Tibial nerve (tissue), 4 donors: ENCODE data around the gene LPIN1. TPM values are rescaled to one million over a fixed set of nuclear protein-coding genes. Genes with fewer than 3 reads are reported as not detected.

Experiments used
- DNase-seq, 2 donors: peaks; one replicate each; pipeline ENCODE4 v3.0.0-alpha.2; 2019; ENCODE audit warnings: low spot score in 2 of 2
- H3K27ac ChIP-seq, 4 donors: fragments of 200-600 bp; sonication (generic) in 3 of 4; one replicate each; pipeline ENCODE4 v1.5.1; 2017 to 2019; ENCODE audit warnings: mild to moderate bottlenecking in 1 of 4
- H3K27me3 ChIP-seq, 2 donors: fragments of 200-600 bp; sonication (generic) in 1 of 2; one replicate each; pipeline versions ENCODE4 v1.5.1 to v1.6.0; 2017 to 2019
- H3K36me3 ChIP-seq, 3 donors: fragments of 200-600 bp; sonication (generic); one replicate each; pipeline ENCODE4 v1.5.1; 2018 to 2019
- H3K4me1 ChIP-seq, 4 donors: fragments of 200-600 bp; sonication (generic) in 3 of 4; one replicate each; pipeline ENCODE4 v1.5.1; 2017 to 2019
- H3K4me3 ChIP-seq, 4 donors: fragments of 200-600 bp; sonication (generic) in 3 of 4; one replicate each; pipeline ENCODE4 v1.5.1; 2017 to 2019; ENCODE audit warnings: mild to moderate bottlenecking in 1 of 4, moderate library complexity in 1 of 4
- H3K9me3 ChIP-seq, 4 donors: fragments of 200-600 bp; sonication (generic) in 3 of 4; one replicate each; pipeline ENCODE4 v1.5.1; 2017 to 2019
- CTCF ChIP-seq, 5 experiments: fragments of 200-600 bp in 3 of 5; fragments of 450-650 bp in 2 of 5; sonication (generic) in 3 of 5; IDR thresholded peaks; one replicate each; pipeline ENCODE4 v1.5.1; 2016 to 2019; ENCODE audit warnings: antibody characterized with exemption in 5 of 5, mild to moderate bottlenecking in 3 of 5, moderate library complexity in 2 of 5
- EP300 ChIP-seq, 2 donors: sonication (generic); formaldehyde crosslinking; IDR thresholded peaks; one replicate each; pipeline ENCODE4 v1.6.1; 2017; ENCODE audit warnings: antibody characterized with exemption in 2 of 2, mild to moderate bottlenecking in 1 of 2
- POLR2A ChIP-seq, 2 donors: fragments of 450-650 bp; IDR thresholded peaks; one replicate each; pipeline ENCODE4 v1.6.1; 2017; ENCODE audit warnings: antibody characterized with exemption in 2 of 2, mild to moderate bottlenecking in 2 of 2, moderate library complexity in 2 of 2
- WGBS, 2 donors: methylation state at CpG; one replicate each; pipeline ENCODE4 v1.1.5; 2018; 5-methylcytosine and 5-hydroxymethylcytosine counted together
- total RNA-seq, 4 donors: library from RNA; depleted of rRNA; stranded (reverse); fragments of >200 nt; gene quantifications; one replicate each; pipeline ENCODE4 v1.1.0, GENCODE V29; 2016

Gene LPIN1
- total RNA-seq, 4 donors from 2014 or later: 170 to 202 (median 172) TPM

DNA sequence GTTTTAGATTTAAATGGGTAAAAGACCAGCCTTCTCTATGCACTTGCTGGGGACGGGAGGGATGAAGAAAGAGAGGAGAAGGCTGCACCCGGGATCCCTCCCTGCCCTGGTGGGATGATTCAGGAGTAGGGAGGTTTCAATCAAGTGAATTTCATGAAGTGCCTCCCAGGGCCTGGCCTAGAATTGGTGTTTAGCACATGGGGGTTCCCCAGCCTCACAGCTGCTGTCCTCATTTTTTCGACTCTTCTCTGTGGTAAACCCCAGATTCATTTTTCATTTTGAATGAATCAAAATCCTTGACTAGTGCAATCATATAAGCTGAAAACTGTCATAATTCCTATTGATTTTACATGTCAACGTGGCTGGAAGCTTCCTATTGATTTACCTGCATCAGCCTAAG is 81.1 kb downstream of the LPIN1 start:
- Histone ChIP-seq H3K9me3 (no peaks in the 10 kb centered on the region), H3K27ac (no peak overlapping the region), H3K36me3 (peaks cover 0 to 46% (median 8%) of the 10 kb centered on the region in 3 donors), H3K4me3 (no peak overlapping the region), H3K27me3 (no peaks in the 10 kb centered on the region), H3K4me1 (peaks cover 0 to 43% (median 18%) of the 10 kb centered on the region in 4 donors)
- no peak for TF ChIP-seq CTCF (IDR thresholded peaks at IDR 0.05)
- TF ChIP-seq EP300 (IDR thresholded peaks at IDR 0.05): no peak
- no peak for TF ChIP-seq POLR2A (IDR thresholded peaks at IDR 0.05)
- DNase-seq: no peak
- WGBS, 2 donors: 77 to 81% methylated on average over 4 of the region's 4 CpGs

DNA sequence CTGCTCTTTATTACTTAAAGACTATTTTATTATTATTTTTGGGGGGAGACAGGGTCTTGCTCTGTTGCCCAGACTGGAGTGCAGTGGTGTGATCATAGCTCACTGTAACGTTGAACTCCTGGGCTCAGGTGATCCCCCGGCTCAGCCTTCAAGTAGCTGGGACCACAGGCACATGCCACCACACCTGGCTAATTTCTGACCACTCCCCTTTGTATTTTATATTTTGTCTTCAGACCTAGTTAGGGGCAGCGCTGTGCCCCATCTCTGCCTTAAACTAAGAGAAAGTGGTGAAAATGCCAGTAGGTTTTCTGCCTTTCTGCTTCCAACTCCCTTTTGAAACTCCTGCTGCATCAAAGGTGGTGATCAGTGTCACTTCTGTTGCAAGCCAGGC is 82.5 kb downstream of the LPIN1 start:
- WGBS, 2 donors: 91 to 94% methylated on average over 3 of the region's 3 CpGs
- Histone ChIP-seq H3K27me3 (no peaks in the 10 kb centered on the region), H3K9me3 (no peaks in the 10 kb centered on the region), H3K36me3 (peaks cover 0 to 32% (median 8%) of the 10 kb centered on the region in 3 donors), H3K4me3 (no peak overlapping the region), H3K4me1 (peaks cover 0 to 43% (median 18%) of the 10 kb centered on the region in 4 donors), H3K27ac (peak overlapping the region in 3 of 4 donors; percentile 42 to 80 (median 75))
- DNase-seq: no peak
- TF ChIP-seq POLR2A (IDR thresholded peaks at IDR 0.05): no peak
- TF ChIP-seq EP300 (IDR thresholded peaks at IDR 0.05): no peak
- TF ChIP-seq CTCF (IDR thresholded peaks at IDR 0.05): no peak

GRCh38 chr2:11829324-11829946 is 83.0 kb downstream of the LPIN1 start:
- TF ChIP-seq CTCF (IDR thresholded peaks at IDR 0.05) (peak; percentile 22 to 48 (median 35)), POLR2A (IDR thresholded peaks at IDR 0.05) (no peak)
- Histone ChIP-seq H3K27ac (peak overlapping the region; percentile 21 to 80 (median 58)), H3K36me3 (peaks cover 0 to 27% (median 8%) of the 10 kb centered on the region in 3 donors), H3K4me3 (peak overlapping the region in 1 of 4 donors; percentile 40), H3K9me3 (peaks cover 0 to 4% (median 0%) of the 10 kb centered on the region in 4 donors), H3K4me1 (peaks cover 0 to 43% (median 18%) of the 10 kb centered on the region in 4 donors), H3K27me3 (no peaks in the 10 kb centered on the region)
- peak; percentile 31 to 43 for DNase-seq
- WGBS, 2 donors: 7 to 8% methylated on average over 11 of the region's 11 CpGs

GRCh38 chr2:11829947-11830707 is 83.7 kb downstream of the LPIN1 start:
- TF ChIP-seq POLR2A (IDR thresholded peaks at IDR 0.05): no peak
- TF ChIP-seq EP300 (IDR thresholded peaks at IDR 0.05): peak in 1 of 2 donors; percentile 89
- TF ChIP-seq CTCF (IDR thresholded peaks at IDR 0.05): no peak
- H3K9me3 ChIP-seq: peaks cover 0 to 8% (median 0%) of the 10 kb centered on the region in 4 donors
- H3K36me3 ChIP-seq: peaks cover 0 to 20% (median 2%) of the 10 kb centered on the region in 3 donors
- H3K27ac ChIP-seq: peak overlapping the region; percentile 21 to 80 (median 58)
- DNase-seq: peak; percentile 34 to 64
- H3K27me3 ChIP-seq: no peaks in the 10 kb centered on the region
- peaks cover 0 to 36% (median 18%) of the 10 kb centered on the region in 4 donors for H3K4me1 ChIP-seq
- H3K4me3 ChIP-seq: peak overlapping the region; percentile 7 to 40 (median 14)
- WGBS, 2 donors: 5 to 8% methylated on average over 13 to 16 of the region's 17 CpGs
